Measurements from ENCODE around the gene BMPR2. TPM values are rescaled to one million over a fixed set of nuclear protein-coding genes. Genes with fewer than 3 reads are reported as not detected.

BMPR2 gene
- total RNA-seq, 1 experiment from 2014 or later: 12.8 TPM

DNA sequence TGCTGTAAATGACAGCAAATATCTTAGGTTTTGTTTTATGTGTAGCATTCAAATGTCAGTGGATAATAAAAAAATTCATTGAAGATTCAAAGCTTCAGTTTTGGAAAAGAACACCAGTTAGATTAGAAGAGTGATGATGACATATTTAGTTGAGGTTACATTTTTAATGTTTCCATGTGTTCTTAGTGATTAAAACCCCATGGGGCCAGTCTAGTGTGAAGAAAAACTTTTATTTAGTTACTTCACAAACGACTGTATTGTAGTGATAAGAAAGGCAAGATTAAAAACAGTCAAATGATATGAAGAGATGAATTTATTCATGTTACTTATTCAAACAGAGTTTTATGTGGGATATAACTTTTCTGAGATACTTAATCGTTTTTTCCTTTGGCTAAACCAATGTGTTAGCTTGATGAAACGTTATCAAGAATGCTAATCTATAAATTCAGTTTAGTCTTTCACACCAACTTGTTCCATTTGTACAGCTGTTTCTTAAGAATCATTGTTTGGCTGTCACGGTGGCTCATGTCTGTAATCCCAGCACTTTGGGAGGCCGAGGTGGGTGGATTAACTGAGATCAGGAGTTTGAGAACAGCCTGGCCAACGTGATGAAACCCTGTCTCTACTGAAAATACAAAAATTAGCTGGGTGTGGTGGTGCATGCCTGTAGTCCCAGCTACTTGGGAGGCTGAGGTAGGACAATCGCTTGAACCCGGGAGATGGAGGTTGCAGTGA lies 11.6 kb downstream of the BMPR2 start:
- peaks cover 9% of the 10 kb centered on the region; the same call in 1 of the 2 replicates for H3K79me2 ChIP-seq (ENCODE audit: insufficient read depth, low read length)
- ATAC-seq (no peak), DNase-seq (ENCODE audit: low read depth, low spot score) (no peak)
- BruUV-seq (replicated peaks): no TSS peak
- H4K20me1 ChIP-seq (ENCODE audit: insufficient read depth): no peaks in the 10 kb centered on the region
- H2AFZ ChIP-seq (ENCODE audit: low read depth, low read length, poor library complexity, severe bottlenecking): no peak overlapping the region
- no peaks in the 10 kb centered on the region for H3K27me3 ChIP-seq (ENCODE audit: insufficient read depth, low read length)
- TF ChIP-seq RAD21 (IDR thresholded peaks at IDR 0.05; ENCODE audit: low read depth): no peak
- no peak for TF ChIP-seq CBX3 (IDR thresholded peaks at IDR 0.05; ENCODE audit: low read depth)
- no peak for TF ChIP-seq YY1 (IDR thresholded peaks at IDR 0.05; ENCODE audit: extremely low read depth, insufficient replicate concordance, low read depth, low read length)
- TF ChIP-seq, protein P1, sequence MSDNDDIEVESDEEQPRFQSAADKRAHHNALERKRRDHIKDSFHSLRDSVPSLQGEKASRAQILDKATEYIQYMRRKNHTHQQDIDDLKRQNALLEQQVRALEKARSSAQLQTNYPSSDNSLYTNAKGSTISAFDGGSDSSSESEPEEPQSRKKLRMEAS (IDR thresholded peaks at IDR 0.05): no peak
- TF ChIP-seq CEBPB (IDR thresholded peaks at IDR 0.05; ENCODE audit: low read depth): no peak
- TF ChIP-seq, protein P2, sequence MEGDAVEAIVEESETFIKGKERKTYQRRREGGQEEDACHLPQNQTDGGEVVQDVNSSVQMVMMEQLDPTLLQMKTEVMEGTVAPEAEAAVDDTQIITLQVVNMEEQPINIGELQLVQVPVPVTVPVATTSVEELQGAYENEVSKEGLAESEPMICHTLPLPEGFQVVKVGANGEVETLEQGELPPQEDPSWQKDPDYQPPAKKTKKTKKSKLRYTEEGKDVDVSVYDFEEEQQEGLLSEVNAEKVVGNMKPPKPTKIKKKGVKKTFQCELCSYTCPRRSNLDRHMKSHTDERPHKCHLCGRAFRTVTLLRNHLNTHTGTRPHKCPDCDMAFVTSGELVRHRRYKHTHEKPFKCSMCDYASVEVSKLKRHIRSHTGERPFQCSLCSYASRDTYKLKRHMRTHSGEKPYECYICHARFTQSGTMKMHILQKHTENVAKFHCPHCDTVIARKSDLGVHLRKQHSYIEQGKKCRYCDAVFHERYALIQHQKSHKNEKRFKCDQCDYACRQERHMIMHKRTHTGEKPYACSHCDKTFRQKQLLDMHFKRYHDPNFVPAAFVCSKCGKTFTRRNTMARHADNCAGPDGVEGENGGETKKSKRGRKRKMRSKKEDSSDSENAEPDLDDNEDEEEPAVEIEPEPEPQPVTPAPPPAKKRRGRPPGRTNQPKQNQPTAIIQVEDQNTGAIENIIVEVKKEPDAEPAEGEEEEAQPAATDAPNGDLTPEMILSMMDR (IDR thresholded peaks at IDR 0.05 in 2 of 3, conservative IDR thresholded peaks at IDR 0.05 in 1 of 3; ENCODE audit: borderline replicate concordance in 1 of 3, insufficient read depth in 1 of 3, low read depth in 2 of 3, low read length in 2 of 3): no peak
- no peak for TF ChIP-seq ZFX (IDR thresholded peaks at IDR 0.05)
- no peak for TF ChIP-seq ZNF274 (IDR thresholded peaks at IDR 0.05; ENCODE audit: low read depth, low read length)
- no peak for TF ChIP-seq SP1 (IDR thresholded peaks at IDR 0.05; ENCODE audit: low read depth)
- no peak for TF ChIP-seq SRF (IDR thresholded peaks at IDR 0.05; ENCODE audit: low read depth)
- TF ChIP-seq, protein P3, sequence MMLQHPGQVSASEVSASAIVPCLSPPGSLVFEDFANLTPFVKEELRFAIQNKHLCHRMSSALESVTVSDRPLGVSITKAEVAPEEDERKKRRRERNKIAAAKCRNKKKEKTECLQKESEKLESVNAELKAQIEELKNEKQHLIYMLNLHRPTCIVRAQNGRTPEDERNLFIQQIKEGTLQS (IDR thresholded peaks at IDR 0.05): no peak
- no peak for TF ChIP-seq EZH2phosphoT487 (IDR thresholded peaks at IDR 0.05; ENCODE audit: borderline replicate concordance)
- TF ChIP-seq, protein P4, sequence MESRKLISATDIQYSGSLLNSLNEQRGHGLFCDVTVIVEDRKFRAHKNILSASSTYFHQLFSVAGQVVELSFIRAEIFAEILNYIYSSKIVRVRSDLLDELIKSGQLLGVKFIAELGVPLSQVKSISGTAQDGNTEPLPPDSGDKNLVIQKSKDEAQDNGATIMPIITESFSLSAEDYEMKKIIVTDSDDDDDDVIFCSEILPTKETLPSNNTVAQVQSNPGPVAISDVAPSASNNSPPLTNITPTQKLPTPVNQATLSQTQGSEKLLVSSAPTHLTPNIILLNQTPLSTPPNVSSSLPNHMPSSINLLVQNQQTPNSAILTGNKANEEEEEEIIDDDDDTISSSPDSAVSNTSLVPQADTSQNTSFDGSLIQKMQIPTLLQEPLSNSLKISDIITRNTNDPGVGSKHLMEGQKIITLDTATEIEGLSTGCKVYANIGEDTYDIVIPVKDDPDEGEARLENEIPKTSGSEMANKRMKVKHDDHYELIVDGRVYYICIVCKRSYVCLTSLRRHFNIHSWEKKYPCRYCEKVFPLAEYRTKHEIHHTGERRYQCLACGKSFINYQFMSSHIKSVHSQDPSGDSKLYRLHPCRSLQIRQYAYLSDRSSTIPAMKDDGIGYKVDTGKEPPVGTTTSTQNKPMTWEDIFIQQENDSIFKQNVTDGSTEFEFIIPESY (IDR thresholded peaks at IDR 0.05; ENCODE audit: extremely low read depth, insufficient replicate concordance, low read length): no peak
- no peak for TF ChIP-seq ELF1 (IDR thresholded peaks at IDR 0.05; ENCODE audit: borderline replicate concordance, low read depth)
- TF ChIP-seq, protein P5, sequence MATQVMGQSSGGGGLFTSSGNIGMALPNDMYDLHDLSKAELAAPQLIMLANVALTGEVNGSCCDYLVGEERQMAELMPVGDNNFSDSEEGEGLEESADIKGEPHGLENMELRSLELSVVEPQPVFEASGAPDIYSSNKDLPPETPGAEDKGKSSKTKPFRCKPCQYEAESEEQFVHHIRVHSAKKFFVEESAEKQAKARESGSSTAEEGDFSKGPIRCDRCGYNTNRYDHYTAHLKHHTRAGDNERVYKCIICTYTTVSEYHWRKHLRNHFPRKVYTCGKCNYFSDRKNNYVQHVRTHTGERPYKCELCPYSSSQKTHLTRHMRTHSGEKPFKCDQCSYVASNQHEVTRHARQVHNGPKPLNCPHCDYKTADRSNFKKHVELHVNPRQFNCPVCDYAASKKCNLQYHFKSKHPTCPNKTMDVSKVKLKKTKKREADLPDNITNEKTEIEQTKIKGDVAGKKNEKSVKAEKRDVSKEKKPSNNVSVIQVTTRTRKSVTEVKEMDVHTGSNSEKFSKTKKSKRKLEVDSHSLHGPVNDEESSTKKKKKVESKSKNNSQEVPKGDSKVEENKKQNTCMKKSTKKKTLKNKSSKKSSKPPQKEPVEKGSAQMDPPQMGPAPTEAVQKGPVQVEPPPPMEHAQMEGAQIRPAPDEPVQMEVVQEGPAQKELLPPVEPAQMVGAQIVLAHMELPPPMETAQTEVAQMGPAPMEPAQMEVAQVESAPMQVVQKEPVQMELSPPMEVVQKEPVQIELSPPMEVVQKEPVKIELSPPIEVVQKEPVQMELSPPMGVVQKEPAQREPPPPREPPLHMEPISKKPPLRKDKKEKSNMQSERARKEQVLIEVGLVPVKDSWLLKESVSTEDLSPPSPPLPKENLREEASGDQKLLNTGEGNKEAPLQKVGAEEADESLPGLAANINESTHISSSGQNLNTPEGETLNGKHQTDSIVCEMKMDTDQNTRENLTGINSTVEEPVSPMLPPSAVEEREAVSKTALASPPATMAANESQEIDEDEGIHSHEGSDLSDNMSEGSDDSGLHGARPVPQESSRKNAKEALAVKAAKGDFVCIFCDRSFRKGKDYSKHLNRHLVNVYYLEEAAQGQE (IDR thresholded peaks at IDR 0.05; ENCODE audit: low read depth): no peak
- TF ChIP-seq TCF7L2 (IDR thresholded peaks at IDR 0.05; ENCODE audit: borderline replicate concordance, extremely low read depth, insufficient read depth, insufficient read length): no peak
- no peak overlapping the region for H3K9ac ChIP-seq (ENCODE audit: low read length)
- ChIA-PET POLR2A (no interaction called here), RAD21 (ENCODE audit: low non-redundant PET in 1 of 2, low total read pairs in 2 of 2, uncharacterized antibody in 2 of 2, unreplicated experiment in 2 of 2) (no interaction called here), CTCF (no interaction called here)
- H3K4me1 ChIP-seq (ENCODE audit: control insufficient read depth in 1 of 2, insufficient read depth in 2 of 2, low read length in 2 of 2): no peaks in the 10 kb centered on the region
- no peaks in the 10 kb centered on the region for H3K9me2 ChIP-seq (ENCODE audit: insufficient read depth)
- H3K27ac ChIP-seq (ENCODE audit: low read depth, low read length): no peak overlapping the region
- no peaks in the 10 kb centered on the region for H3K36me3 ChIP-seq (ENCODE audit: control insufficient read depth in 1 of 2, insufficient read depth in 2 of 2, low read length in 2 of 2)
- H3K4me2 ChIP-seq (ENCODE audit: low read length): no peak overlapping the region
- no peaks in the 10 kb centered on the region for H3K9me3 ChIP-seq (ENCODE audit: control insufficient read depth in 1 of 2, insufficient read depth in 1 of 2, low read depth in 1 of 2, low read length in 2 of 2)
- intact Hi-C loops (cut with micrococcal nuclease): no loop called here
- H3K4me3 ChIP-seq (replicated peaks in 1 of 2; ENCODE audit: low read depth in 1 of 2, low read length in 2 of 2): no peak overlapping the region

All from HCT116 (cell line).